HCT116 (cell line): Measurements from ENCODE around the gene TFEB.

Experiments used
- POLR2A ChIP-seq: IDR thresholded peaks from 2 replicates; pipeline ENCODE4 v1.7.0; 2011; ENCODE audit warnings: borderline replicate concordance; ENCODE audit not compliant: insufficient read depth, insufficient read length; ENCODE audit errors: extremely low read depth
- TF ChIP-seq, protein P1 (sequence below), 3 experiments: fragments of 200-600 bp in 1 of 3; sonication (generic) in 1 of 3; IDR thresholded peaks in 2 of 3; conservative IDR thresholded peaks in 1 of 3; 2 replicates each; pipeline ENCODE4 v1.5.1; 2012 to 2017; ENCODE audit warnings: low read depth in 2 of 3, low read length in 2 of 3, antibody characterized with exemption in 1 of 3, borderline replicate concordance in 1 of 3, control low read depth in 1 of 3, mild to moderate bottlenecking in 1 of 3, mixed read lengths in 1 of 3, mixed run types in 1 of 3, moderate library complexity in 1 of 3; ENCODE audit not compliant: insufficient read depth in 1 of 3

DNA sequence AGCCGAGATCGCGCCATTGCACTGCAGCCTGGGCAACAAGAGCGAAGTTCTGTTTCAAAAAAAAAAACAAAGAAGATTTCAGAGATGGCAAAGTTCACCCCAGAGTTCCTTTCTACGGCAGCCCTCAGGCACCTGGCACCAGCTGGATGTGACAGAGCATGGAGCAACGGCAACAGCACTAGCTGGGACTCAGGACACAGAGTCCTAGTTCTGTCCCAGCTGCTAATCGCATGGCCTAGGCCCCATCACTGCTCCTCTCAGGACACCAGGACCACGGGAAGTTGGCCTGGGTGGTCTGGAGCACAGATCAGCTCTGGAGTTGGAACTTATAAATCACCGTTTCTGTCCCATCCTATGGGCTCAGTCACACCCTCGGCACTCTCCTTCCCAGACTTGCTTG is 10.7 kb upstream of the TFEB start:
- no peak for TF ChIP-seq POLR2A
- TF ChIP-seq, protein P1, sequence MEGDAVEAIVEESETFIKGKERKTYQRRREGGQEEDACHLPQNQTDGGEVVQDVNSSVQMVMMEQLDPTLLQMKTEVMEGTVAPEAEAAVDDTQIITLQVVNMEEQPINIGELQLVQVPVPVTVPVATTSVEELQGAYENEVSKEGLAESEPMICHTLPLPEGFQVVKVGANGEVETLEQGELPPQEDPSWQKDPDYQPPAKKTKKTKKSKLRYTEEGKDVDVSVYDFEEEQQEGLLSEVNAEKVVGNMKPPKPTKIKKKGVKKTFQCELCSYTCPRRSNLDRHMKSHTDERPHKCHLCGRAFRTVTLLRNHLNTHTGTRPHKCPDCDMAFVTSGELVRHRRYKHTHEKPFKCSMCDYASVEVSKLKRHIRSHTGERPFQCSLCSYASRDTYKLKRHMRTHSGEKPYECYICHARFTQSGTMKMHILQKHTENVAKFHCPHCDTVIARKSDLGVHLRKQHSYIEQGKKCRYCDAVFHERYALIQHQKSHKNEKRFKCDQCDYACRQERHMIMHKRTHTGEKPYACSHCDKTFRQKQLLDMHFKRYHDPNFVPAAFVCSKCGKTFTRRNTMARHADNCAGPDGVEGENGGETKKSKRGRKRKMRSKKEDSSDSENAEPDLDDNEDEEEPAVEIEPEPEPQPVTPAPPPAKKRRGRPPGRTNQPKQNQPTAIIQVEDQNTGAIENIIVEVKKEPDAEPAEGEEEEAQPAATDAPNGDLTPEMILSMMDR (IDR thresholded peaks at IDR 0.05 in 2 of 3, conservative IDR thresholded peaks at IDR 0.05 in 1 of 3; ENCODE audit: borderline replicate concordance in 1 of 3, insufficient read depth in 1 of 3, low read depth in 2 of 3, low read length in 2 of 3) = no peak
